Neural cell (in vitro differentiated cells): ENCODE data around the gene ATOH8. TPM values are rescaled to one million over a fixed set of nuclear protein-coding genes. Genes with fewer than 3 reads are reported as not detected.

ENCODE experiments used
- H2AFZ ChIP-seq: fragments of 200-600, 300-800 bp; sonication (generic), shearing (Covaris generic); 2 replicates; pipeline ENCODE4 v1.6.0; 2014; ENCODE audit warnings: low read depth, mild to moderate bottlenecking, antibody characterized with exemption, low read length, moderate library complexity
- H3F3A ChIP-seq: fragments of 200-600 bp; shearing (Covaris generic); 2 replicates; pipeline ENCODE4 v1.6.1; 2016; ENCODE audit warnings: mild to moderate bottlenecking, moderate library complexity, mixed read lengths, antibody characterized with exemption, low read length; ENCODE audit not compliant: insufficient read depth, poor library complexity, severe bottlenecking
- H3K27ac ChIP-seq: fragments of 200-600, 300-800 bp; sonication (generic), shearing (Covaris generic); 2 replicates; pipeline ENCODE4 v1.5.1; 2014; ENCODE audit warnings: mild to moderate bottlenecking, low read length, moderate library complexity
- H3K27me3 ChIP-seq: fragments of 300-800, 200-600 bp; sonication (generic), shearing (Covaris generic); 2 replicates; pipeline ENCODE4 v1.6.0; 2014; ENCODE audit warnings: mild to moderate bottlenecking, low read depth, low read length, moderate library complexity; ENCODE audit not compliant: insufficient read depth
- H3K36me3 ChIP-seq: fragments of 300-800, 200-600 bp; sonication (generic), shearing (Covaris generic); 2 replicates; pipeline ENCODE4 v1.5.1; 2014; ENCODE audit warnings: mild to moderate bottlenecking, antibody characterized with exemption, low read length, moderate library complexity; ENCODE audit not compliant: insufficient read depth
- H3K4me2 ChIP-seq: fragments of 300-800, 200-600 bp; sonication (generic), shearing (Covaris generic); 2 replicates; pipeline ENCODE4 v1.6.0; 2014; ENCODE audit warnings: mild to moderate bottlenecking, low read length
- H3K4me3 ChIP-seq: fragments of 300-800, 200-600 bp; sonication (generic), shearing (Covaris generic); 2 replicates; pipeline ENCODE4 v1.5.1; 2014; ENCODE audit warnings: mild to moderate bottlenecking, low read length, moderate library complexity
- H3K79me2 ChIP-seq: fragments of 200-600 bp; shearing (Covaris generic); replicated peaks from 2 replicates; pipeline ENCODE4 v1.6.0; 2014; ENCODE audit warnings: mild to moderate bottlenecking, low read length, moderate library complexity; ENCODE audit not compliant: insufficient read depth
- H3K9ac ChIP-seq: fragments of 300-800, 200-600 bp; sonication (generic), shearing (Covaris generic); 2 replicates; pipeline ENCODE4 v1.6.1; 2016; ENCODE audit warnings: mild to moderate bottlenecking, low read length, mixed read lengths
- H3K9me2 ChIP-seq: fragments of 200-600 bp; shearing (Covaris generic); 2 replicates; pipeline ENCODE4 v1.6.1; 2016; ENCODE audit warnings: mild to moderate bottlenecking, low read length, mixed read lengths; ENCODE audit not compliant: insufficient read depth
- H3K9me3 ChIP-seq: fragments of 200-600, 300-800 bp; sonication (generic), shearing (Covaris generic); 2 replicates; pipeline ENCODE4 v1.6.1; 2016; ENCODE audit warnings: mild to moderate bottlenecking, mixed run types, low read length, moderate library complexity, mixed read lengths
- H4K20me1 ChIP-seq: fragments of 200-600 bp; shearing (Covaris generic); 2 replicates; pipeline ENCODE4 v1.6.1; 2016; ENCODE audit warnings: mild to moderate bottlenecking, mixed run types; ENCODE audit not compliant: insufficient read depth
- CTCF ChIP-seq: fragments of 450-650 bp; IDR thresholded peaks from 2 replicates; pipeline ENCODE4 v1.5.1; 2014; ENCODE audit warnings: antibody characterized with exemption, mild to moderate bottlenecking, moderate library complexity; ENCODE audit not compliant: poor library complexity, severe bottlenecking
- EP300 ChIP-seq: fragments of 450-650 bp; conservative IDR thresholded peaks from 2 replicates; pipeline ENCODE4 v1.6.1; 2014; ENCODE audit warnings: antibody characterized with exemption, mild to moderate bottlenecking, moderate library complexity; ENCODE audit not compliant: poor library complexity, severe bottlenecking
- EZH2 ChIP-seq: fragments of 200-600, 300-800 bp; shearing (Covaris generic), sonication (generic); IDR thresholded peaks from 2 replicates; pipeline ENCODE4 v1.6.1; 2014; ENCODE audit warnings: antibody characterized with exemption, low read length, borderline replicate concordance, mild to moderate bottlenecking; ENCODE audit not compliant: insufficient read depth, poor library complexity, severe bottlenecking
- MXI1 ChIP-seq: fragments of 450-650 bp; conservative IDR thresholded peaks from 2 replicates; pipeline ENCODE4 v1.6.1; 2014; ENCODE audit warnings: antibody characterized with exemption, mild to moderate bottlenecking; ENCODE audit not compliant: poor library complexity, severe bottlenecking
- POLR2AphosphoS5 ChIP-seq: IDR thresholded peaks from 2 replicates; pipeline ENCODE4 v1.6.1; 2012
- RAD21 ChIP-seq: fragments of 450-650 bp; conservative IDR thresholded peaks from 2 replicates; pipeline ENCODE4 v1.6.1; 2014; ENCODE audit warnings: antibody characterized with exemption, mild to moderate bottlenecking, moderate library complexity
- REST ChIP-seq: IDR thresholded peaks from 2 replicates; pipeline ENCODE4 v1.6.1; 2012; ENCODE audit warnings: borderline replicate concordance
- SMC3 ChIP-seq: fragments of 450-650 bp; conservative IDR thresholded peaks from 2 replicates; pipeline ENCODE4 v1.6.1; 2014; ENCODE audit warnings: antibody characterized with exemption, mild to moderate bottlenecking, moderate library complexity; ENCODE audit not compliant: poor library complexity
- TAF1 ChIP-seq: IDR thresholded peaks from 2 replicates; pipeline ENCODE4 v1.6.1; 2012; ENCODE audit warnings: low read depth
- polyA plus RNA-seq: library from polyadenylated mRNA; depleted of rRNA; stranded (reverse); fragments of >200 nt; gene quantifications from 2 replicates; pipeline ENCODE4 v1.2.3, GENCODE V29; 2014

Gene ATOH8
- polyA plus RNA-seq, 1 donor from 2014 or later, result 1.6 TPM

- no peak for TF ChIP-seq REST
These were observed 22.2 kb upstream of the ATOH8 start (continued) for GRCh38 chr2:85731606-85732005.

- H3K79me2 ChIP-seq, result no peaks in the 10 kb centered on the region
- no peak overlapping the region for H2AFZ ChIP-seq
- no peak overlapping the region for H3K9ac ChIP-seq
- no peak overlapping the region for H3K4me2 ChIP-seq
- no peaks in the 10 kb centered on the region for H3K9me2 ChIP-seq
- no peaks in the 10 kb centered on the region for H4K20me1 ChIP-seq
- H3K4me3 ChIP-seq, result no peak overlapping the region
- no peaks in the 10 kb centered on the region for H3F3A ChIP-seq
- no peak overlapping the region for H3K27ac ChIP-seq
- H3K36me3 ChIP-seq, result no peaks in the 10 kb centered on the region
- no peaks in the 10 kb centered on the region for H3K9me3 ChIP-seq
- TF ChIP-seq POLR2AphosphoS5, result no peak
- no peak for TF ChIP-seq CTCF
- no peak for TF ChIP-seq SMC3
- no peak for TF ChIP-seq TAF1
- no peak for TF ChIP-seq EZH2
- no peak for TF ChIP-seq EP300
- TF ChIP-seq MXI1, result no peak
- no peak for TF ChIP-seq RAD21
- TF ChIP-seq REST, result no peak
- no peaks in the 10 kb centered on the region for H3K27me3 ChIP-seq
These were observed 21.2 kb upstream of the ATOH8 start for GRCh38 chr2:85732467-85733120.
